Measurements from ENCODE around the gene EVL. TPM values are rescaled to one million over a fixed set of nuclear protein-coding genes. Genes with fewer than 3 reads are reported as not detected.

EVL gene
- total and polyA plus RNA-seq, 3 donors from 2014 or later = 87.4 to 96.8 (median 91.7) TPM

- H3K4me1 ChIP-seq = peaks cover 11% of the 10 kb centered on the region
- H3K4me3 ChIP-seq = no peak overlapping the region
- H3K27ac ChIP-seq = no peak overlapping the region
- no peaks in the 10 kb centered on the region for H3K27me3 ChIP-seq
- 65 to 79% methylated on average over 21 to 25 of the region's 25 CpGs for WGBS, 2 donors
- intact Hi-C loops (cut with DNase I; ENCODE audit: low total_unique reads) = no loop called here
- no peaks in the 10 kb centered on the region for H3K36me3 ChIP-seq (ENCODE audit: low read depth, missing control alignments)
- peak; percentile 31 for DNase-seq
- no peak for TF ChIP-seq POLR2A (IDR thresholded peaks at IDR 0.05)
- TF ChIP-seq CTCF (IDR thresholded peaks at IDR 0.05) = no peak
- H3K9me3 ChIP-seq = no peaks in the 10 kb centered on the region
Measured at GRCh38 chr14:100132161-100132902, 67.1 kb downstream of the EVL start.

- 82% methylated on average over 9 to 12 of the region's 12 CpGs for WGBS, 2 donors
- intact Hi-C loops (cut with DNase I; ENCODE audit: low total_unique reads) = no loop called here
- H3K36me3 ChIP-seq (ENCODE audit: low read depth, missing control alignments) = no peaks in the 10 kb centered on the region
- DNase-seq = no peak
- H3K4me3 ChIP-seq = no peak overlapping the region
- TF ChIP-seq CTCF (IDR thresholded peaks at IDR 0.05) (no peak), POLR2A (IDR thresholded peaks at IDR 0.05) (no peak)
- no peaks in the 10 kb centered on the region for H3K9me3 ChIP-seq
- H3K27me3 ChIP-seq = no peaks in the 10 kb centered on the region
- peak overlapping the region in 1 of 2 donors; percentile 19 for H3K27ac ChIP-seq
- peaks cover 11% of the 10 kb centered on the region for H3K4me1 ChIP-seq
Measured at GRCh38 chr14:100132903-100133510, 67.8 kb downstream of the EVL start.

- Histone ChIP-seq H3K27me3 (no peaks in the 10 kb centered on the region), H3K27ac (no peak overlapping the region), H3K36me3 (ENCODE audit: low read depth, missing control alignments) (no peaks in the 10 kb centered on the region), H3K4me3 (no peak overlapping the region), H3K4me1 (peaks cover 7% of the 10 kb centered on the region), H3K9me3 (no peaks in the 10 kb centered on the region)
- intact Hi-C loops (cut with DNase I; ENCODE audit: low total_unique reads) = no loop called here
- TF ChIP-seq CTCF (IDR thresholded peaks at IDR 0.05) (no peak), POLR2A (IDR thresholded peaks at IDR 0.05) (no peak)
- 90 to 98% methylated on average over 8 of the region's 8 CpGs for WGBS, 2 donors
- DNase-seq = no peak
Measured at GRCh38 chr14:100134586-100134985, 69.4 kb downstream of the EVL start.

GRCh38 chr14:100135073-100135472 is 69.9 kb downstream of the EVL start:
- no peak overlapping the region for H3K27ac ChIP-seq
- H3K27me3 ChIP-seq = no peaks in the 10 kb centered on the region
- intact Hi-C loops (cut with DNase I; ENCODE audit: low total_unique reads) = no loop called here
- no peak for DNase-seq
- H3K4me3 ChIP-seq = no peak overlapping the region
- 94 to 96% methylated on average over 9 of the region's 9 CpGs for WGBS, 2 donors
- peaks cover 5% of the 10 kb centered on the region for H3K4me1 ChIP-seq
- TF ChIP-seq CTCF (IDR thresholded peaks at IDR 0.05) (no peak), POLR2A (IDR thresholded peaks at IDR 0.05) (no peak)
- H3K9me3 ChIP-seq = no peaks in the 10 kb centered on the region
- H3K36me3 ChIP-seq (ENCODE audit: low read depth, missing control alignments) = no peaks in the 10 kb centered on the region

All from testis (tissue), 3 donors.